ENCODE measurements around the gene KRT78. TPM values are rescaled to one million over a fixed set of nuclear protein-coding genes. Genes with fewer than 3 reads are reported as not detected.

The KRT78 gene
- total and polyA plus RNA-seq, 2 of the 13 experiments (the other 11 are each of a cell fraction or from before 2014, with no cell fraction given): not detected

DNA sequence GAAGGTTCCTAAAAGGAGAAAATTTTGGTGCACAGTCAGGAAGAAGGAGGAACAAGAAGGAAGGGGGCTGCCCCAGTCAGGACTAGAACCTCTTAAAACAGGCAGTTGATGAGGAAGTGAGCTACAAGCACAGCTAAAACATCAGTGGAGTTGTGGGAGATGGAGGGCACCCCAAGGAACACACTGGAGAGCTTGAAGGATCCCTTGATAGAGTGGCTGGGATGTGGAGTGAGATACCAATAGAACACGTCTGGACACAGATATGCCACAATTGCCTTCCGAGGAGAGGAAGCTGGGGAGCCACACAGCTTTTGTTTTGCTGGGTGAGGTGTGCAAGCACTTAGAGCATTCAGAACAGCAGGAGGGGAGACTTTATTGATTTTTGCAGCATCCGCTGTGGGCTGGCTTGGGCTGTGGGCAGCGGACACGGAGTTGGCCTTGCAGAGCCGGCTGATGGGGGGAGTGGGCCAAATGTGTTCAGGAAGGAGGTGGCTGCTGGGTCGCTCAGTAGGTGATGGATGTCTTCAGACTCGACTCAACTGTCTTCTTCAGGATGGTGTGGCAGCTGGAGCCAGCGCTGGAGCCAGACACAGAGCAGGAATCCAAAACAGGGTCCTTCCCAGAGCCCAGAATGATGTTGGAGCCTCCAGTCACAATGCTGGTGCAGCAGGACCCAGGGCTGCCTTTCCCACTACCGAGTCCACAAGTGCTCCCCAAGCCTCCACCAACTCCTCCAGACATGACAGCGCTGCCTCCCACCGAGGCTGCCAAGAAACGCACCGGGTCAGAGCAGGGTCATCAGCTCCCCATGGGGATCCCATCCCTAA, 10.0 kb downstream of the KRT78 start:
- H3K36me3 ChIP-seq (replicated peaks in 1 of 2; ENCODE audit: control insufficient read depth in 1 of 2, insufficient read depth in 2 of 2, low read length in 2 of 2): no peaks in the 10 kb centered on the region
- BruUV-seq (replicated peaks): no TSS peak

More for the DNA sequence above, 10.0 kb downstream of the KRT78 start:
- H3K27me3 ChIP-seq (ENCODE audit: control insufficient read depth in 1 of 2, insufficient read depth in 2 of 2, low read length in 2 of 2): peaks cover 4 to 70% of the 10 kb centered on the region in 2 experiments; a peak in 4 of 5 replicates
- TF ChIP-seq WIZ (CRISPR knock-in tag; IDR thresholded peaks at IDR 0.05): no peak
- TF ChIP-seq, protein P1, sequence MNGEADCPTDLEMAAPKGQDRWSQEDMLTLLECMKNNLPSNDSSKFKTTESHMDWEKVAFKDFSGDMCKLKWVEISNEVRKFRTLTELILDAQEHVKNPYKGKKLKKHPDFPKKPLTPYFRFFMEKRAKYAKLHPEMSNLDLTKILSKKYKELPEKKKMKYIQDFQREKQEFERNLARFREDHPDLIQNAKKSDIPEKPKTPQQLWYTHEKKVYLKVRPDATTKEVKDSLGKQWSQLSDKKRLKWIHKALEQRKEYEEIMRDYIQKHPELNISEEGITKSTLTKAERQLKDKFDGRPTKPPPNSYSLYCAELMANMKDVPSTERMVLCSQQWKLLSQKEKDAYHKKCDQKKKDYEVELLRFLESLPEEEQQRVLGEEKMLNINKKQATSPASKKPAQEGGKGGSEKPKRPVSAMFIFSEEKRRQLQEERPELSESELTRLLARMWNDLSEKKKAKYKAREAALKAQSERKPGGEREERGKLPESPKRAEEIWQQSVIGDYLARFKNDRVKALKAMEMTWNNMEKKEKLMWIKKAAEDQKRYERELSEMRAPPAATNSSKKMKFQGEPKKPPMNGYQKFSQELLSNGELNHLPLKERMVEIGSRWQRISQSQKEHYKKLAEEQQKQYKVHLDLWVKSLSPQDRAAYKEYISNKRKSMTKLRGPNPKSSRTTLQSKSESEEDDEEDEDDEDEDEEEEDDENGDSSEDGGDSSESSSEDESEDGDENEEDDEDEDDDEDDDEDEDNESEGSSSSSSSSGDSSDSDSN (CRISPR knock-in tag; IDR thresholded peaks at IDR 0.05): no peak
- TF ChIP-seq ZNF333 (CRISPR knock-in tag; IDR thresholded peaks at IDR 0.05; ENCODE audit: borderline replicate concordance): no peak
- TF ChIP-seq, protein P2, sequence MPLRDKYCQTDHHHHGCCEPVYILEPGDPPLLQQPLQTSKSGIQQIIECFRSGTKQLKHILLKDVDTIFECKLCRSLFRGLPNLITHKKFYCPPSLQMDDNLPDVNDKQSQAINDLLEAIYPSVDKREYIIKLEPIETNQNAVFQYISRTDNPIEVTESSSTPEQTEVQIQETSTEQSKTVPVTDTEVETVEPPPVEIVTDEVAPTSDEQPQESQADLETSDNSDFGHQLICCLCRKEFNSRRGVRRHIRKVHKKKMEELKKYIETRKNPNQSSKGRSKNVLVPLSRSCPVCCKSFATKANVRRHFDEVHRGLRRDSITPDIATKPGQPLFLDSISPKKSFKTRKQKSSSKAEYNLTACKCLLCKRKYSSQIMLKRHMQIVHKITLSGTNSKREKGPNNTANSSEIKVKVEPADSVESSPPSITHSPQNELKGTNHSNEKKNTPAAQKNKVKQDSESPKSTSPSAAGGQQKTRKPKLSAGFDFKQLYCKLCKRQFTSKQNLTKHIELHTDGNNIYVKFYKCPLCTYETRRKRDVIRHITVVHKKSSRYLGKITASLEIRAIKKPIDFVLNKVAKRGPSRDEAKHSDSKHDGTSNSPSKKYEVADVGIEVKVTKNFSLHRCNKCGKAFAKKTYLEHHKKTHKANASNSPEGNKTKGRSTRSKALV (CRISPR knock-in tag; IDR thresholded peaks at IDR 0.05): no peak
- TF ChIP-seq, protein P3, sequence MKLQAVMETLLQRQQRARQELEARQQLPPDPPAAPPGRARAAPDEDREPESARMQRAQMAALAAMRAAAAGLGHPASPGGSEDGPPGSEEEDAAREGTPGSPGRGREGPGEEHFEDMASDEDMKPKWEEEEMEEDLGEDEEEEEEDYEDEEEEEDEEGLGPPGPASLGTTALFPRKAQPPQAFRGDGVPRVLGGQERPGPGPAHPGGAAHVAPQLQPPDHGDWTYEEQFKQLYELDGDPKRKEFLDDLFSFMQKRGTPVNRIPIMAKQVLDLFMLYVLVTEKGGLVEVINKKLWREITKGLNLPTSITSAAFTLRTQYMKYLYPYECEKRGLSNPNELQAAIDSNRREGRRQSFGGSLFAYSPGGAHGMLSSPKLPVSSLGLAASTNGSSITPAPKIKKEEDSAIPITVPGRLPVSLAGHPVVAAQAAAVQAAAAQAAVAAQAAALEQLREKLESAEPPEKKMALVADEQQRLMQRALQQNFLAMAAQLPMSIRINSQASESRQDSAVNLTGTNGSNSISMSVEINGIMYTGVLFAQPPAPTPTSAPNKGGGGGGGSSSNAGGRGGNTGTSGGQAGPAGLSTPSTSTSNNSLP (IDR thresholded peaks at IDR 0.05; ENCODE audit: low read depth, low read length): no peak
- TF ChIP-seq HMG20A (CRISPR knock-in tag; IDR thresholded peaks at IDR 0.05; ENCODE audit: borderline replicate concordance): no peak
- TF ChIP-seq, protein P4, sequence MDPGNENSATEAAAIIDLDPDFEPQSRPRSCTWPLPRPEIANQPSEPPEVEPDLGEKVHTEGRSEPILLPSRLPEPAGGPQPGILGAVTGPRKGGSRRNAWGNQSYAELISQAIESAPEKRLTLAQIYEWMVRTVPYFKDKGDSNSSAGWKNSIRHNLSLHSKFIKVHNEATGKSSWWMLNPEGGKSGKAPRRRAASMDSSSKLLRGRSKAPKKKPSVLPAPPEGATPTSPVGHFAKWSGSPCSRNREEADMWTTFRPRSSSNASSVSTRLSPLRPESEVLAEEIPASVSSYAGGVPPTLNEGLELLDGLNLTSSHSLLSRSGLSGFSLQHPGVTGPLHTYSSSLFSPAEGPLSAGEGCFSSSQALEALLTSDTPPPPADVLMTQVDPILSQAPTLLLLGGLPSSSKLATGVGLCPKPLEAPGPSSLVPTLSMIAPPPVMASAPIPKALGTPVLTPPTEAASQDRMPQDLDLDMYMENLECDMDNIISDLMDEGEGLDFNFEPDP (CRISPR knock-in tag; conservative IDR thresholded peaks at IDR 0.05): no peak
- TF ChIP-seq ATM (IDR thresholded peaks at IDR 0.05; ENCODE audit: borderline replicate concordance): no peak
- TF ChIP-seq, protein P5, sequence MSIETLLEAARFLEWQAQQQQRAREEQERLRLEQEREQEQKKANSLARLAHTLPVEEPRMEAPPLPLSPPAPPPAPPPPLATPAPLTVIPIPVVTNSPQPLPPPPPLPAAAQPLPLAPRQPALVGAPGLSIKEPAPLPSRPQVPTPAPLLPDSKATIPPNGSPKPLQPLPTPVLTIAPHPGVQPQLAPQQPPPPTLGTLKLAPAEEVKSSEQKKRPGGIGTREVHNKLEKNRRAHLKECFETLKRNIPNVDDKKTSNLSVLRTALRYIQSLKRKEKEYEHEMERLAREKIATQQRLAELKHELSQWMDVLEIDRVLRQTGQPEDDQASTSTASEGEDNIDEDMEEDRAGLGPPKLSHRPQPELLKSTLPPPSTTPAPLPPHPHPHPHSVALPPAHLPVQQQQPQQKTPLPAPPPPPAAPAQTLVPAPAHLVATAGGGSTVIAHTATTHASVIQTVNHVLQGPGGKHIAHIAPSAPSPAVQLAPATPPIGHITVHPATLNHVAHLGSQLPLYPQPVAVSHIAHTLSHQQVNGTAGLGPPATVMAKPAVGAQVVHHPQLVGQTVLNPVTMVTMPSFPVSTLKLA (IDR thresholded peaks at IDR 0.05): no peak
- TF ChIP-seq, protein P6, sequence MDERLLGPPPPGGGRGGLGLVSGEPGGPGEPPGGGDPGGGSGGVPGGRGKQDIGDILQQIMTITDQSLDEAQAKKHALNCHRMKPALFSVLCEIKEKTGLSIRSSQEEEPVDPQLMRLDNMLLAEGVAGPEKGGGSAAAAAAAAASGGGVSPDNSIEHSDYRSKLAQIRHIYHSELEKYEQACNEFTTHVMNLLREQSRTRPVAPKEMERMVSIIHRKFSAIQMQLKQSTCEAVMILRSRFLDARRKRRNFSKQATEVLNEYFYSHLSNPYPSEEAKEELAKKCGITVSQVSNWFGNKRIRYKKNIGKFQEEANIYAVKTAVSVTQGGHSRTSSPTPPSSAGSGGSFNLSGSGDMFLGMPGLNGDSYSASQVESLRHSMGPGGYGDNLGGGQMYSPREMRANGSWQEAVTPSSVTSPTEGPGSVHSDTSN (CRISPR knock-in tag; IDR thresholded peaks at IDR 0.05): no peak
- no peak for TF ChIP-seq CBX5 (CRISPR knock-in tag; IDR thresholded peaks at IDR 0.05; ENCODE audit: borderline replicate concordance)
- H4K20me1 ChIP-seq (ENCODE audit: insufficient read depth, low read length): no peaks in the 10 kb centered on the region
- DNase-seq (ENCODE audit: low spot score) (no peak), ATAC-seq (no peak), FAIRE-seq (no peak)
- no peak overlapping the region for H2AFZ ChIP-seq (ENCODE audit: low read length)
- no peak overlapping the region for H3K27ac ChIP-seq (ENCODE audit: extremely low read length, insufficient read depth, low read length)
- no peak overlapping the region for H3K4me3 ChIP-seq (replicated peaks in 1 of 3; ENCODE audit: insufficient read depth in 1 of 3, low read depth in 2 of 3, low read length in 3 of 3)
- intact Hi-C loops (cut with micrococcal nuclease; ENCODE audit: unreplicated experiment): no loop called here
- ChIA-PET POLR2A (no interaction called here), CTCF (ENCODE audit: low intra/inter-chr PET ratio, low total read pairs) (no interaction called here)
- no peaks in the 10 kb centered on the region for H3K4me1 ChIP-seq (ENCODE audit: insufficient read depth, low read length)
- WGBS (ENCODE audit: low lambda C conversion rate): 5% methylated on average over 7 of the region's 14 CpGs
- no peak overlapping the region for H3K4me2 ChIP-seq (ENCODE audit: low read depth, low read length)
- H3K79me2 ChIP-seq (ENCODE audit: insufficient read depth, low read length): no peaks in the 10 kb centered on the region
- no peak overlapping the region for H3K9ac ChIP-seq (ENCODE audit: insufficient read depth, low read depth, low read length)
- in situ Hi-C loops (cut with HindIII; ENCODE audit: extremely low pct_ligation_motif_present, low pct_unique_long_range_greater_than_20kb): no loop called here
- H3K9me3 ChIP-seq (ENCODE audit: low read length): no peaks in the 10 kb centered on the region
